Measurements from ENCODE around the gene SLC37A2.

SLC37A2 gene

GRCh38 chr11:125093502-125093901 is 30.4 kb downstream of the SLC37A2 start:
- no peaks in the 10 kb centered on the region for H4K20me1 ChIP-seq (ENCODE audit: control insufficient read depth, insufficient read depth, low read depth, low read length)
- H3K27ac ChIP-seq (ENCODE audit: low read depth, low read length) = no peak overlapping the region
- H3K4me2 ChIP-seq (ENCODE audit: low read length) = no peak overlapping the region
- H3K79me2 ChIP-seq (ENCODE audit: control insufficient read depth, low read length) = no peaks in the 10 kb centered on the region
- no peak overlapping the region for H3K4me3 ChIP-seq (ENCODE audit: low read length)
- no peaks in the 10 kb centered on the region for H3K36me3 ChIP-seq (ENCODE audit: control insufficient read depth, low read length)
- no peaks in the 10 kb centered on the region for H3K9me2 ChIP-seq (replicated peaks; ENCODE audit: control insufficient read depth, low read length)
- H3F3A ChIP-seq (ENCODE audit: control insufficient read depth, insufficient read depth) = no peaks in the 10 kb centered on the region
- no peaks in the 10 kb centered on the region for H3K27me3 ChIP-seq (ENCODE audit: control insufficient read depth, low read length)
- peaks cover 5% of the 10 kb centered on the region for H3K4me1 ChIP-seq (ENCODE audit: control insufficient read depth, low read length)
- TF ChIP-seq EZH2phosphoT487 (IDR thresholded peaks at IDR 0.05; ENCODE audit: borderline replicate concordance, low read length) = no peak
- no peak for TF ChIP-seq CTCF (IDR thresholded peaks at IDR 0.05; ENCODE audit: low read depth, low read length, poor library complexity, severe bottlenecking)
- no peaks in the 10 kb centered on the region for H3K9me3 ChIP-seq (ENCODE audit: control insufficient read depth, insufficient read depth, low read length)

- no peaks in the 10 kb centered on the region for H3K36me3 ChIP-seq (ENCODE audit: control insufficient read depth, low read length)
- no peaks in the 10 kb centered on the region for H3K27me3 ChIP-seq (ENCODE audit: control insufficient read depth, low read length)
- no peak overlapping the region for H3K27ac ChIP-seq (ENCODE audit: low read depth, low read length)
- H3K4me1 ChIP-seq (ENCODE audit: control insufficient read depth, low read length) = peaks cover 5% of the 10 kb centered on the region
- no peak overlapping the region for H3K4me2 ChIP-seq (ENCODE audit: low read length)
- TF ChIP-seq EZH2phosphoT487 (IDR thresholded peaks at IDR 0.05; ENCODE audit: borderline replicate concordance, low read length) (no peak), CTCF (IDR thresholded peaks at IDR 0.05; ENCODE audit: low read depth, low read length, poor library complexity, severe bottlenecking) (no peak)
- H3K9me3 ChIP-seq (ENCODE audit: control insufficient read depth, insufficient read depth, low read length) = no peaks in the 10 kb centered on the region
- no peaks in the 10 kb centered on the region for H3F3A ChIP-seq (ENCODE audit: control insufficient read depth, insufficient read depth)
- H3K4me3 ChIP-seq (ENCODE audit: low read length) = no peak overlapping the region
- no peaks in the 10 kb centered on the region for H3K79me2 ChIP-seq (ENCODE audit: control insufficient read depth, low read length)
- no peaks in the 10 kb centered on the region for H3K9me2 ChIP-seq (replicated peaks; ENCODE audit: control insufficient read depth, low read length)
- no peaks in the 10 kb centered on the region for H4K20me1 ChIP-seq (ENCODE audit: control insufficient read depth, insufficient read depth, low read depth, low read length)
Measured at GRCh38 chr11:125094731-125095130, 31.6 kb downstream of the SLC37A2 start.

- Histone ChIP-seq H3F3A (ENCODE audit: control insufficient read depth, insufficient read depth) (no peaks in the 10 kb centered on the region), H3K4me2 (ENCODE audit: low read length) (no peak overlapping the region), H3K4me1 (ENCODE audit: control insufficient read depth, low read length) (no peaks in the 10 kb centered on the region), H3K4me3 (ENCODE audit: low read length) (no peak overlapping the region), H3K79me2 (ENCODE audit: control insufficient read depth, low read length) (no peaks in the 10 kb centered on the region), H3K27ac (ENCODE audit: low read depth, low read length) (no peak overlapping the region), H3K27me3 (ENCODE audit: control insufficient read depth, low read length) (no peaks in the 10 kb centered on the region), H3K9me2 (replicated peaks; ENCODE audit: control insufficient read depth, low read length) (no peaks in the 10 kb centered on the region), H4K20me1 (ENCODE audit: control insufficient read depth, insufficient read depth, low read depth, low read length) (no peaks in the 10 kb centered on the region), H3K36me3 (ENCODE audit: control insufficient read depth, low read length) (peaks cover 9% of the 10 kb centered on the region), H3K9me3 (ENCODE audit: control insufficient read depth, insufficient read depth, low read length) (no peaks in the 10 kb centered on the region)
- no peak for TF ChIP-seq CTCF (IDR thresholded peaks at IDR 0.05; ENCODE audit: low read depth, low read length, poor library complexity, severe bottlenecking)
- no peak for TF ChIP-seq EZH2phosphoT487 (IDR thresholded peaks at IDR 0.05; ENCODE audit: borderline replicate concordance, low read length)
Measured at GRCh38 chr11:125100136-125100535, 37.0 kb downstream of the SLC37A2 start.

GRCh38 chr11:125101596-125101995 is 38.5 kb downstream of the SLC37A2 start:
- H3K9me2 ChIP-seq (replicated peaks; ENCODE audit: control insufficient read depth, low read length) = no peaks in the 10 kb centered on the region
- H3K27me3 ChIP-seq (ENCODE audit: control insufficient read depth, low read length) = no peaks in the 10 kb centered on the region
- H3K4me1 ChIP-seq (ENCODE audit: control insufficient read depth, low read length) = peaks cover 4% of the 10 kb centered on the region; the same call in 1 of the 2 replicates
- H3K9me3 ChIP-seq (ENCODE audit: control insufficient read depth, insufficient read depth, low read length) = no peaks in the 10 kb centered on the region
- no peaks in the 10 kb centered on the region for H3F3A ChIP-seq (ENCODE audit: control insufficient read depth, insufficient read depth)
- H3K4me2 ChIP-seq (ENCODE audit: low read length) = no peak overlapping the region
- TF ChIP-seq EZH2phosphoT487 (IDR thresholded peaks at IDR 0.05; ENCODE audit: borderline replicate concordance, low read length) (no peak), CTCF (IDR thresholded peaks at IDR 0.05; ENCODE audit: low read depth, low read length, poor library complexity, severe bottlenecking) (no peak)
- no peaks in the 10 kb centered on the region for H4K20me1 ChIP-seq (ENCODE audit: control insufficient read depth, insufficient read depth, low read depth, low read length)
- H3K36me3 ChIP-seq (ENCODE audit: control insufficient read depth, low read length) = peaks cover 11% of the 10 kb centered on the region
- no peak overlapping the region for H3K4me3 ChIP-seq (ENCODE audit: low read length)
- H3K79me2 ChIP-seq (ENCODE audit: control insufficient read depth, low read length) = no peaks in the 10 kb centered on the region
- no peak overlapping the region for H3K27ac ChIP-seq (ENCODE audit: low read depth, low read length)
